Inflammatory macrophage treated with lipopolysaccharide for 4 hours (primary cell): ENCODE data around the gene TMEM131.
A peak's percentile ranks its signal among the peaks of the same experiment; 100 is the strongest.
"Not testable (repeated sequence)": the region's sequence is repeated elsewhere in the genome, so short reads cannot be mapped to it uniquely, and the experiment has no call there.

Experiments used
- DNase-seq: peaks from one replicate; pipeline ENCODE4 v3.0.0-alpha.2; 2020

The TMEM131 gene

DNA sequence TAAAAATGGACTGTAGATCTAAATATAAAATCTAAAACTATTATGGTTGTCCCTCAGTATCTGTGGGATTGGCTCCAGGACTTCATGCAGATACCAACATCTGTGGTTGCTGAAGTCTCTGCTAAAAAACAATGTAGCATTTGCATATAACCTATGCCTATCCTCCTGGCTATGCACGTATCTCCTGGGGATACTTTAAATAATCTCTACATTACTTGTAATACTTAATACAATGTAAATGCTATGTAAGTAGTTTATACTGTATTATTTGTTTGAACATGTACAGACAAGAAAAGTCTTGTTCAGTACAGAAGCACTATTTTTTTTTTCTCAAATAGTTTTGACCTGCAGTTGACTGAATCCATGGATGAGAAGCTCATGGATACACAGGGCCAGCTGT is 147.4 kb downstream of the TMEM131 start:
- DNase-seq, result no peak

DNA sequence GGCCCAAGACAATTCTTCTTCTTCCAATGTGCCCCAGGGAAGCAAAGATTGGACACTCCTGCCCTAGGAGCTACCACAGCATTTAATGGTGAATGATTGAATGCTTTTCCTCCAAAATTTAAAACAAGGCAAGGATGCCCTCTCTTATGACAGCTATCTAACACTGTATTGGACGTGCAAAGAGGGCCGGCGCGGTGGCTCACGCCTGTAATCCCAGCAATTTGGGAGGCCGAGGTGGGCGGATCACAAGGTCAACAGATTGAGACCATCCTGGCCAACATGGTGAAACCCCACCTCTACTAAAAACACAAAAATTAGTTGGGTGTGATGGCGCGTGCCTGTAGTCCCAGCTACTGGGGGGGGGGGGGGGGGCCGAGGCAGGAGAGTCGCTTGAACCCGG is 149.0 kb downstream of the TMEM131 start:
- not testable (repeated sequence) for DNase-seq

DNA sequence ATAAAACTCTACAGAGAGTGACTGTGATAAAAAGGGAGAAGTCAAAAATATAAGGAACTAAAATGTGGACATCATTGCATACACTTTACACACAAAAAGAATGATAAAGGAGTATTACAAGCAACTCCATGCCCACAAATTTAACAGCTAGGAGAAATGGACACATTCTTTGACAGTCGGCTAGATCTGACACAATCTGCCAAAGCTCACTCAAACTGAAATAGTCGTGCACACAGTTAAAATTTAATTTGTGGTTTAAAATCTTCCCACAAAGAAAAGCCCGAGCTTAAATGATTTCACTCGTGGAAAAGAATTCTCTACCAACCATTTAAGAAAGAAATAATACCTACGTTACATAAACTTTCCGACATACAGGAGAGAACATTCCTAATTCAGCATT is 149.9 kb downstream of the TMEM131 start:
- DNase-seq, result peak; percentile 22

DNA sequence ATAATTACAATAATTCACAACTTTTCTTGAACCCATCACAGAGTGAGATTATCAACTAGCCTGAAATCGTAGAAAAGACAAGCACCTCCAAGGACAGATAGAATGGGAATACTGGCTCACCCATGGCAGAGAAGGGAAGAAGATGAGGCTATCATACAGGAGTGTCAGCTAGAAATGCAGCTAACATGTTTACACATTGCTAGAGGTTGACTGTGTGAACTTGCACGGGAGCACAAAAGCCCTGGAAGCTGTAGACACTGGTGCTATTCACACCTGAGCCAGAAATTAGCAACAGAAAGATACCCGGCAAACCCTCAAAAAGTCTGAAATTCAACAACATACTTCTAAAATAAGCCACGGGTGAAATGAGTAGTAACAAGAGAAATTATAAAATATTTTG is 150.6 kb downstream of the TMEM131 start:
- DNase-seq, result no peak

DNA sequence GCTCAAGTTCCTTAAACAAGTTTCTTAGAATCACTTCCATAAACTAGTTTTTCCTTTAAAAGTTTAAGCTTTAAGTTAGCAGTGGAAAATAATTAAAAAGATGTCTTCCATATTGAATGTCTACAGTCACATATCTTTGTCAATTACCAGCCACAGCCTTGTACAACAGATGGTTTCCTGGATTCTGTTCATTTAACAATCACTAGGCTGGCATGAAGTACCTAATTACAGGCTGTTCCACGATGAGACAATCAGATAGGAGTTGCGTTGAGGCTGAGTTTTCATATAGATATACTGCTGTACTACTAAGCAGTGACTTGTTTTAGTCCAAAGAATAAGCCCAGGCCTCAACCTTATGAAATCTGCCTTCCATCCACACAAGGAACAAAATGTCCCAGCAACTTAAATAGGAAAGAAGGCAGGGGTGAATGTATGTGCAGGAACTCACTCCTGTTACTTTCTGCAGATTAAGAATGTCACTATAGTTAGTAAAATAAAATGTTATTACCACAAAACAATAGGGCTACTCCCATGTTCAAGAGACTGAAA is 151.4 kb downstream of the TMEM131 start:
- no peak for DNase-seq

DNA sequence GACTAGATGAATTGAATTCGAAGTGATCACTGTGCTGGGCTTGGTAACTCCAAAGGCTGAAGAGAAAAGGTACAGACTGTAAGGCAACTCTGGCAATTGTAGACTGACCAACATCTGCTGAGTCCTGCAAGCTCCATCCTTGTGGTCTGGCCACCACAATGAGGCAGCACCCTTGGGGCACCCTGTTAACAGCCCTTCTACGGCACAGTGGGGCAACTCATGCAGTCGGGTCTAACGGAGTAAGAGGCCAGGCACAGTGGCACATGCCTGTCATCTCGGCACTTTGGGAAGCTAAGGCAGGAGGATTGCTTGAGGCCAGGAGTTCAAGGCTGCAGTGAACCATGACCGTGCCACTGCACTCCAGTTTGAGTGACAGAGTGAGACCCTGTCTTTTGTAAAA is 155.6 kb downstream of the TMEM131 start:
- no peak for DNase-seq

DNA sequence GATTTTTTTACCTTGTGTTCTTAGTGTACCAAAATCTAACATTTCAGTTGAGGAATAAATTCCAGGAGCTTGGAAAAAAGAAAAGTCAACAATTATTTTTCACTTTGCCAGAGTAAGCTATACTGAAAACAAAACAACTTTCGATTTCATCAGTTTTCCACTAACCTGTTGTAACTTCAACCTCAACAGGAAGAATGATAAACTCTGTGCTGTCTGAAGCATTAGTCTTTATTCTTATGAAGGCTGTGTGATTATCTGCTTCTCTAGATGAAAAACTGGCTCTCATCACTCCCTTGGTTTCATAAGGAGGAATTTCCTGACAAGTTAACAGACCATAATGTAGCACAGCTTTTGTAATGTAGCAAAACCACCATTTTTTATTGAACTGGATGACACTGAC is 161.1 kb downstream of the TMEM131 start:
- peak; percentile 58 for DNase-seq

DNA sequence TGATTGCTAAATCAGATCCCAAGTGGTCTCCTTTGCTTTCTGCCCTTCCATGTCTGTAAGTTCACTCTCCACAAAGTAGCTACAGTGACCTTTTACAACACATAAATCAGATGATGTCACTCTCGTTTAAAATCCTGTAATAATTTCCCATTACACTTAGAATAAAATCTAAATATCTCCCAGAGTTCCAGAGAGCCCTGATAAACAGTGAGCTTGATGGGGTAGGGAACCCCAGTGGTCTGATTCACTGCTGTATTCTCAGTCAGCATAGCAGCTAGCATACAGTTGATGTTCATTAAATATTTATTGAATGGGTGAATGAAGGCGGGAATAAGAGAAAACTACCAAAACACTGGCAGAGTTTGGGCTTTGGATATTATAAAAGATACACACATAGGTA is 164.6 kb downstream of the TMEM131 start:
- no peak for DNase-seq

DNA sequence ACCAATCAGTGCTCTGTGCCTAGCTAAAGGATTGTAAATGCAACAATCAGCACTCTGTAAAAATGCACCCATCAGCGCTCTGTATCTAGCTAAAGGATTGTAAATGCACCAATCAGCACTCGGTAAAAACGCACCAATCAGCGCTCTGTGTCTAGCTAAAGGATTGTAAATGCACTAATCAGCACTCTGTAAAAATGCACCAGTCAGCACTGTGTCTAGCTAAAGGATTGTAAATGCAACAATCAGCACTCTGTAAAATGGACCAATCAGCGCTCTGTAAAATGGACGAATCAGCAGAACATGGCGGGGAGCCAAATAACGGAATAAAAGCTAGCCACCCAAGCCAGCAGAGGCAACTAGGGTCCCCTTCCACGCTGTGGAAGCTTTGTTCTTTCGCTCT is 166.5 kb downstream of the TMEM131 start:
- DNase-seq, result not testable (repeated sequence)

DNA sequence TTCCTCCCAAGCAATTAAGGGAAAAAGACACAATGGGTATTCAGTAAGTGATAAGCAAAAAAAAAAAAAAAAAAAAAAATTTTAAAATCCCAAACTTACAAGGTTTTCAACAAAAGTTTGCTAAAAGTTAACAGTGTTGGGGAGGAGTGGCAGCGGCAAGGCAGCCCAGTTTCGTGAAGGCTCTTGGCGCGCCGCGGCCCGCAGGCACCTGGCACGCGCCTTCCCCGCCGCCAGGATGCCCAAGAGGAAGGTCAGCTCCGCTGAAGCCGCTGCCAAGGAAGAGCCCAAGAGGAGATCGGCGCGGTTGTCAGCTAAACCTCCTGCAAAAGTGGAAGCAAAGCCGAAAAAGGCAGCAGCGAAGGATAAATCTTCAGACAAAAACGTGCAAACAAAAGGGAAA is 168.7 kb downstream of the TMEM131 start:
- not testable (repeated sequence) for DNase-seq

DNA sequence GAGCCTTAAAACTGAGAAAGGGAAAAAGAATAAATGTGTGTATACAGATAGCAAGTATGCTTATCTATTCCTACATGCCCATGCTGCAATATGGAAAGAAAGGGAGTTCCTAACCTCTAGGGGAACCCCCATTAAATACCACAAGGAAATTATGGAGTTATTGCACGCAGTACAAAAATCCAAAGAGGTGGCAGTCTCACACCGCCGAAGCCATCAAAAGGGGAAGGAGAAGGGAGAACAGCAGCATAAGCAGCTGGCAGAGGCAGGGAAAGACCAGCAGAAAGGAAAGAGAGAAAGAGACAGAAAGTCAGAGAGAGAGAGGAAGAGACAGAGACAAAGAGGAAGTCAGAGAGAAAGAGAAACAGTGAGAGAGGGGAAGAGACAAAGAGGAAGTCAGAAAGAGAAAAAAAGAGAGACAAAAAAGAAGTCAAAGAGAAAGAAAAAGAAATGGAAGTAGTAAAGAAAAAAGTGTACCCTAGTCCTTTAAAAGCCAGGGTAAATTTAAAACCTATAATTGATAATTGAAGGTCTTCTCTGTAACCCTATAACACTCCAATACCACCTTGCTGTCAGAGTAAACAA is 169.4 kb downstream of the TMEM131 start:
- peak; percentile 74 for DNase-seq

DNA sequence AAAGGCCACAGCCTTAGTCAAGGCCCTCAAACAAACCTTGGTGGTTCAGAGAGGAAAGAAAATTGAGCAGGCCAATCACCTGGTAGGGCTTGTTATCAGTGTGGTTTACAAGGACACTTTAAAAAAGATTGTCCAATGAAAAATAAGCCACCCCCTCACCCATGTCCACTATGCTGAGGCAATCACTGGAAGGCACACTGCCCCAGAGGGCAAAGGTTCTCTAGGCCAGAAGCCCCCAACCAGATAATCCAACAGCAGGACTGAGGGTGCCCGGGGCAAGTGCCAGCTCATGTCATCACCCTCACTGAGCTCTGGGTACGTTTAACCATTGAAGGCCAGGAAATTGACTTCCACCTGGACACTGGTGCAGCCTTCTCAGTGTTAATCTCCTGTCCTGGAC is 171.7 kb downstream of the TMEM131 start:
- DNase-seq, result not testable (repeated sequence)

DNA sequence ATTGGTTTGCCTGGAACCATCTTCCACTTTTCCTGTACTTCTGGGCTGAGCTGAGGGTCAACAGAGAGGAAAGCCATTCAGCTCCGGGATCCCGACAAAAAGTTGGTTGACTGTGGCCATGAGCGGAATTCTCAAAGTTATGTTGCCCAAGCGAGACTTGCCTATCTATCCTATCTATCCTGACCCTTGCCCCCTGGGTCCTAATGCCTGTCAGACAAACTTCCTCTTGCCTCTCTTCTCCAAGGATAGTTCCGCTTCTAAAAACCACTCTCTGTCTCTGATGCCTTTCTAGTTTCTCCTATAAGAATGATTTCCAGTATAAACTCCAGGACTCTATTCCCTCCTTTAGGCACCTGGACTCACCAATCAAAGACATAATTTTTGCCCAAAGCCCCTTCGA is 173.9 kb downstream of the TMEM131 start:
- DNase-seq, result not testable (repeated sequence)

DNA sequence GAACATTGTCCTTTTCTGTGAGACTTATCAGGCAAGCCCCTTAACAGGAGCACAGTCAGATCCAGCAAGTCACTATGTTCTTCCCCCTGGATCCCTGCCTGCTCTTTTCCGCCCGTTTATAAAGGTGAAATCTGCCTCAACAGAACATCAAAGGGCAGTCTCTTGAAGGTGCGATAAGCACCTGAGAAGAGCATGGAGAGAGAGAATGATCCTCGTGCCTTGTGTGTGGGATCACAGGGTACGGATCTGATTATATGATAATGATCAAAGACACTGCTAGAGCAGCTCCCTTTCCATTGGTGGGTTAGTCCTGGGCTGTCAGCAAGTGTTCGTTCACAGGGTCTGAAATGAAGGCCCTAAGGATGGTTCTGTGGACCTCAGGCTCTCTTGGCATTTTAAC is 176.0 kb downstream of the TMEM131 start:
- no peak for DNase-seq

DNA sequence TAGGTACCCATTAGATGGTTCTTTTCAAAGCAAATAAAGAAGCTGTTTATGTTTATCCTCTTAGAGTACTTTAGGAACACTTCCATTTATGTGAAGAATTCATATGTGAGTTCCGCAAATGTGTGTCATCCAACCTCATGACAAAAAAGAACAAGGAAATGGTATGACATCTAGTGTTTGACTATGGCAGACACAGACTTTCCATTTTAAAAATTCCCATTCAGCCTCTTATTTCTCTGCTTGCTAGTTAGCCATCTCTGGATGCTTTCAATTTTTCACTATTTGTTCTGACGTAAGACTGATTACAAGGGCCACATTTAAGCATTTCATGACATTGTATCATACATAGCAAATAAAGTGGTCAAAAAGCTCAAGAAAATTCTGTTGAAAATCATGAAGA is 179.3 kb downstream of the TMEM131 start:
- no peak for DNase-seq

DNA sequence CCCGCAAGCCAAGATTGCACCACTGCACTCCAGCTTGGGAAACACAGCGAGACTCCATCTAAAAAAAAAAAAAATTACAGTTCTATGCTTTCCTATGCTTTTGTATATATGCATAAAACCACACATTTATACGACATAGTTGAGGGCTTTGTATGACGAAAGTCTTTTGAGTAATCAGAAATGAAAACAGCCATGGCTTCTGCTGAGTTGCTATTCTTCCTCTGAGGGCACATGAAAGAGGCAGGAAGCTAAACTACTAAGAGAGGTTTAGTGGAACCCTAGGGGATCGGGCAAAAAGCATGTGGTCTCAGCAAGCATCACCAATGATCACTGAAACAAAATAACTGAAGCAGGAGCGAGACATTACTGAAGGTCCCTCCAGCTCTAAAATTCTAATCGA is 182.8 kb downstream of the TMEM131 start:
- DNase-seq, result no peak

DNA sequence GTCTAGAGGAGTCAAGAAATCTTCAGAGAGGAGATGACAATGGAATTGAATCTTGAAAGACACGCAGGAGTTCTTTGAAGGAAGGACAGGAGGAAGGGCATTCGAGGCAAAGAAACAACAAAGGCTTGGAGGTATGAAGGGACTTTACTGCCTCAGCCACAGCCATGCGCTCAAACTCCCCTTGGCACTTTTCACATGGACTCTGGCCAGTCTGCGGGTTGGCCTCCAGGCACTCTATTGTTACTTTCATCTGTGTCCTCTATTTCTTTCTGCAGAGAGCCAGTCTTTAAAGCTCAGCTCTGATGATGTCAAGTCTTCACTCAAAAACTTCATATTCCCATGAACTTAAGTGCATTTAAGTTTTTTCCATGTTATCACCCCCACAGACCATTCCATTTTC is 186.9 kb downstream of the TMEM131 start:
- DNase-seq, result no peak

DNA sequence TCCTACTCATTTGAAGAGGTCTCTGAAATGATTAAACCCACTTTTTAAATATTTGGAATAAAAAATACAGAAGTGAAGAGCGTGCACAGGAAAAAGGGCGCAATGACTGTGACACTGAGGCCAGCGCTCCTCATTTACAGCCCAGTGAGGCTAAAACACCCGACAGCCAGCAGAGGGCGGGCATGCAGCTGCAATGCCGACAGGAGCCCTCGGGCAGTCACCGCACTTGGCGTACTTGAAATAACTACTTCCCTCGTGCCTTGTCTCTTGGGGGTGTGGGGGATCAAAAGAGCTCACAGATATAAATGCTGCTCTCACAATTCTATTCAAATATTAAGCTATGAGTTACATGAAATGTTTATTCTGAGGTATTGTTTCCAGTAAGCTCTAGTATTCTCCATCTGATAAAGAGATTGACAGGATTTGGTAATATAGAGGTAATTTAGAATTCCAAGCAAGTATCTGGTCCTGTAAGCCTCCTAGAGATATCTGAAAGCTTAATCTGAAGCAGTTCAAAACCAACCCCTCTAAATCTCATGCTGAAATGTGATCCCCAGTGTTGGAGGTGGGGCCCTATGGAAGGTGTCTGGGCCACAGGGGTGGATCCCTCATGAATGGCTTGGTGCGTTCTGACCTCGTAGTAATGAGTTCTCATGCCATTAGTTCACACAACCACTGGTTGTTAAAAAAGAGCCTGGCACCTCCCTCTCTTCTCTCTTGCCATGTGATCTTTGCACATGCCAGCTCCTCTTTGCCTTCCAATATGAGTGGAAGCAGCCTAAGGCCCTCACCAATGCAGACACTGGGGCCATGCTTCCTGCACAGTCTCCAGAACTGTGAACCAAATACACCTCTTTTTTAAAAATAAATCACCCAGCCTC is 188.8 kb downstream of the TMEM131 start:
- peak; percentile 74 for DNase-seq

DNA sequence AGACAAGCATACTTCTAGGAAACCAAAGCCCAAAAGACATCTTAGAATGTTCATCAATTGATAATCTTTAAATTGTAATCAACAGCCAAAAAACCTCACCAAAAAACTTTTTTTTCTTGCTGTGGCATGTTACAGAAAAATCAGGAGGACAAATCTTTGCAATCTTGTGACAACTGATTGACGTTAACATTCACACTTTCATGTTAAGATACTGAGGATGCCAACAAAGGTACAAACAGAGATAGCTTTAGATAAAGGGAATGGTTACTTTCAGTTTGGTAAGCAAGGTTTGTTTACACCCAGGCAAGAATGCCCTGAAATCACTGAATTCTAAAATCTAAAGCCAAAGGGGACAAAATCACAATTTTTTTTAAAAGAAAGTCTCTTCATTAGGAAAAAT is 190.0 kb downstream of the TMEM131 start:
- no peak for DNase-seq

DNA sequence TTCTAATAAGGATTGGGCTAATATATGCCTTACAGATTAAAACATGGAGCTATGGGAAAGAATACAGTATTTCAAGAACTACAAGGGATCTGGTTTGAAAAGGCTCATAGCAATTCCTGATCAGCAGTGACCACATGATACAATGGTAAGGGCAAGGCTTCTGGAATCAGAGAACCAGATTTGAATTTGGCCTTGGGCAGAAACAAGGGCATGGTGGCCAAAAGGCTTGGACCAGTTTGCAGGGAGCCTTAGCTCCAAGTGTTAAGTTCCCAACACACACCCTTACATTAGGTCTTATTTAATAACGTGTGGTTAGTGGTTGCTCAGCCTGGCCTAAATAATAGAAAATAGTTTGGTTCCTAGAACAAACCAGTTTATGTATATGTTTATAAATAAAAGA is 194.7 kb downstream of the TMEM131 start:
- no peak for DNase-seq

DNA sequence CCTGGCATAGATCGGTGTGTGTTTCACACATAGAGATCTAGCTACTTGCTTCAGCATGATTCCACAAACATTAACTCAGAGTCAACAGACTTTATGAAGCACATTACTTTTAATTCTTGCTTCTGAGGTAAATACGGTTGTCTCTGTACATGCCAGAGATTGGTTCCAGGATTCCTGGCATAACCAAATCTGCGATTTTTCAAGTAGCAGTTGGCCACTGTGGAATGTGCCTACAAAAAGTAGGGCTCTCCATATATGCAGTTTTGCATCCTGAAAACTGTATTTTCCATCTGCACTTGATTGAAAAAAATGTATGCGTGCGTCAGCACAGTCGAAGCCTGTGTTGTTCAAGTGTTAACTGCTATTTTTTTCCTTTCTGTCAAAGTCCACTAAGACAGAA is 197.3 kb downstream of the TMEM131 start:
- no peak for DNase-seq

DNA sequence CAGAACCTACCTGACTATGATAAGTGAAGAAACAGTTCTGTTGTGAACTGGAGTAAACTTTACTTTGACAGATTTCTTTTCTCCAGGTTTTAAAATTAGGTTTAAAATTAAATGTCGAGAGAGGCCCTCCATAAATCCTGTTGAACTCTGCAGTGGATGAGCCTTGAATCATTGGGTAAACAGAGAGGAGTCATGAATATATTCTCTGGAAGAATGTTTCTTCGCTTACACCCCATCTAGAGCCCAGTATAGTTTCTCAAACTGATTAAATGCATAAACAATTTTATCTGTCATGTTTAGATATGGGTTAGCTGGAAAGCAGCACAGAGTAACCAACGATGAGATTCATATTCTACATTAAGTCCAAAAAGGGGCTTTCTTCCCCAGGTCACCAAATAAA is 198.4 kb downstream of the TMEM131 start:
- DNase-seq, result no peak

DNA sequence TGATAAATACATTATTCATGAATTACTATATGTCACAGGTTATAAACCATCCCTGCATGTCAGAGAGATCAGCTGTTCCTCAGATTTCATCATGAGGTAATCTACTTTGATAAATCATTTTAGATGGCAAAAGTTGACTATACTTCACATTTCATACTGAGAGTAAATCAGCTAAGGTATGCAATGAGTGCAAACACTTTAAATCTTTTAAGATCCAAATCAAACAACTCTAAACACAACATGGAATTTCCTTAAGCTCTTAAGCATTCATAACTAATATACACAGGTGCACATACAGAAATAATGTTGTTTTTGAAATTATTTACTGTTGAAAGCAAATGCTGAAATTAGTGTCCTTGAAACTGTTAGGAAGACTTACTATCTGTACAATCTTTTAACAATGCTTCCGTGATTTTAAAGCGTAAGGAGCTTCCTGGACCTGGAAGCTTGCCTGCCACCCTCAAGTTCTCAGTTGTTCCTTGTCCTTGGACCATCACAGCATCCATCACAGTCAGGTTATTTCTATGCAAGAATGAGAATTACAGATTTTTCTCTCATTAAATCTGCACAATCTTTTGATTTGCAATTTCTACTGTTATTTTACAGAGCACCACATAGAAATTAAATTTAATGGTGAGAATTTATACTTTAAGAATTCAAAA is 199.2 kb downstream of the TMEM131 start:
- no peak for DNase-seq

DNA sequence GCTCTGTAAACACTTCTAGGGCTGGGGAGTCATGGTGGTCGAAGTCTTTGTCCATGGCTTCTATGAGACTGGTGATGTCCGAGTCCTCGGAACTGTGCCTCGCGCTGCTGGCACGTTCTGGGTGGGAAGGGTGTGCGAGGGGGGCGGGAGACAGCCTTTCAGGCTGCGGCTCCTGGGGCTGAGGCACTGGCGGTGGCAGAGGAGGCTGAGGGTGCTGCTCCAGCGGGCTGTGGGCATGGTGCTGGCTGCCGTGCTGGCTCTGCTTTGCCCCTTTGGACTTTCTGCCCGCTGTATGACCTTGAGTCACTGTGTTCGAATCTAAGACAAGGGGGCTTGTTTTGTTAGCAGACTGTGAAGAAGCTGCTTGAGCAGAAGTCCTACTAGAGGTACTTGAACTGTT is 203.3 kb downstream of the TMEM131 start:
- DNase-seq, result no peak
